Naive thymus-derived CD4-positive, alpha-beta T cell (primary cell): Measurements from ENCODE around the gene PFKFB3. TPM values are rescaled to one million over a fixed set of nuclear protein-coding genes. Genes with fewer than 3 reads are reported as not detected.

Experiments used
- ATAC-seq: fragments of 150-1000 bp; cut with Tn5 transposase; 2 replicates; pipeline ENCODE4 v1.10.0; 2021; ENCODE audit warnings: mild to moderate bottlenecking, moderate library complexity
- CTCF ChIA-PET: fragments of 350-600 bp; sonication (Branson Sonifier 250); formaldehyde crosslinking; loops from one replicate; lab custom pipeline; 2021; ENCODE audit warnings: antibody characterized with exemption; lab: Charles Lee
- POLR2A ChIA-PET: fragments of 350-600 bp; sonication (Branson Sonifier 250); formaldehyde crosslinking; loops from one replicate; lab custom pipeline; 2021; ENCODE audit warnings: antibody characterized with exemption, inconsistent platforms; lab: Charles Lee
- DNase-seq, 9 donors: peaks; one replicate each; pipeline versions ENCODE4 v3.0.0 to v3.0.0-alpha.2; 2020 to 2022; ENCODE audit warnings: mixed read lengths in 1 of 9
- H3K27ac ChIP-seq: one replicate; pipeline ENCODE4 v1.7.0; 2013; ENCODE audit warnings: mild to moderate bottlenecking, low read depth, low read length, moderate library complexity
- H3K27me3 ChIP-seq, 2 donors: one replicate each; pipeline ENCODE4 v1.7.0; 2013; ENCODE audit warnings: low read length in 2 of 2, mild to moderate bottlenecking in 2 of 2, moderate library complexity in 2 of 2; ENCODE audit not compliant: control insufficient read depth in 2 of 2, insufficient read depth in 2 of 2
- H3K36me3 ChIP-seq, 3 experiments: 1 replicate in 2 of 3; 2 replicates in 1 of 3; pipeline ENCODE4 v1.7.0; 2013; ENCODE audit warnings: low read length in 3 of 3, mild to moderate bottlenecking in 3 of 3, moderate library complexity in 1 of 3; ENCODE audit not compliant: insufficient read depth in 3 of 3, control insufficient read depth in 2 of 3
- H3K4me1 ChIP-seq, 2 donors: one replicate each; pipeline ENCODE4 v1.7.0; 2013; ENCODE audit warnings: low read length in 2 of 2, mild to moderate bottlenecking in 2 of 2, moderate library complexity in 1 of 2; ENCODE audit not compliant: control insufficient read depth in 2 of 2, insufficient read depth in 2 of 2
- H3K4me3 ChIP-seq: 2 replicates; pipeline ENCODE4 v1.7.0; 2013; ENCODE audit warnings: mild to moderate bottlenecking, low read length
- H3K9me3 ChIP-seq, 3 experiments: 1 replicate in 2 of 3; 2 replicates in 1 of 3; pipeline ENCODE4 v1.7.0; 2013; ENCODE audit warnings: low read length in 3 of 3; ENCODE audit not compliant: control insufficient read depth in 2 of 3
- H3K27ac Mint-ChIP-seq, 9 donors: one replicate each; pipeline ENCODE4 v1.8.0; 2020 to 2022; ENCODE audit warnings: mixed read lengths in 9 of 9, mild to moderate bottlenecking in 8 of 9, moderate library complexity in 5 of 9, inconsistent platforms in 2 of 9
- H3K27me3 Mint-ChIP-seq, 5 donors: one replicate each; pipeline ENCODE4 v1.8.0; 2021 to 2022; ENCODE audit warnings: mixed read lengths in 5 of 5, mild to moderate bottlenecking in 1 of 5
- H3K36me3 Mint-ChIP-seq, 5 donors: one replicate each; pipeline ENCODE4 v1.8.0; 2020 to 2022; ENCODE audit warnings: mixed read lengths in 5 of 5, mild to moderate bottlenecking in 3 of 5, inconsistent platforms in 1 of 5
- H3K4me1 Mint-ChIP-seq, 7 donors: one replicate each; pipeline ENCODE4 v1.8.0; 2020 to 2022; ENCODE audit warnings: mixed read lengths in 7 of 7, mild to moderate bottlenecking in 3 of 7, inconsistent platforms in 1 of 7
- H3K4me3 Mint-ChIP-seq, 10 donors: one replicate each; pipeline ENCODE4 v1.8.0; 2020 to 2022; ENCODE audit warnings: mild to moderate bottlenecking in 10 of 10, mixed read lengths in 10 of 10, moderate library complexity in 6 of 10, inconsistent platforms in 2 of 10
- H3K9me3 Mint-ChIP-seq, 11 donors: one replicate each; pipeline ENCODE4 v1.8.0; 2020 to 2022; ENCODE audit warnings: mixed read lengths in 11 of 11, mild to moderate bottlenecking in 4 of 11, inconsistent platforms in 1 of 11, moderate library complexity in 1 of 11
- intact Hi-C, 2 donors: fragments of 100-400 bp; cut with micrococcal nuclease; formaldehyde crosslinking; loops; one replicate each; pipeline ENCODE4 v1.15.1; 2023
- polyA plus RNA-seq, 2 donors: library from polyadenylated mRNA; unstranded; fragments of 300-500 nt; fragmentation: Illumina TruSeq; gene quantifications; one replicate each; pipeline ENCODE4 v1.2.3, GENCODE V29; 2021
- total RNA-seq, 6 experiments: library from RNA in 5 of 6; stranded (reverse) in 5 of 6; gene quantifications; 1 replicate in 5 of 6; 2 replicates in 1 of 6; pipeline ENCODE4 v1.2.3 and lab custom pipeline; 2021 to 2026

PFKFB3 gene
- total and polyA plus RNA-seq, 7 experiments from 2014 or later: 2.3 to 129 (median 66.1) TPM

- Mint-ChIP-seq H3K4me1 (peaks cover 0 to 16% (median 8%) of the 10 kb centered on the region in 7 donors), H3K9me3 (peaks cover 0 to 3% (median 0%) of the 10 kb centered on the region in 11 donors), H3K27ac (peak overlapping the region in 4 of 9 donors; percentile 1 to 73 (median 53)), H3K36me3 (peaks cover 16 to 54% (median 24%) of the 10 kb centered on the region in 5 donors), H3K27me3 (no peaks in the 10 kb centered on the region), H3K4me3 (no peak overlapping the region)
- Histone ChIP-seq H3K27ac (no peak overlapping the region), H3K4me1 (no peaks in the 10 kb centered on the region), H3K9me3 (no peaks in the 10 kb centered on the region), H3K36me3 (peaks cover 0 to 84% (median 11%) of the 10 kb centered on the region in 3 experiments), H3K27me3 (no peaks in the 10 kb centered on the region), H3K4me3 (no peak overlapping the region)
- CTCF ChIA-PET: no interaction called here
- intact Hi-C loops: loop anchor here in 1 of 2 donors (10.0 kb wide), 1 partner anchor 114 kb away; no protein-coding TSS in a partner anchor
- ATAC-seq: no peak
- no peak for DNase-seq
- POLR2A ChIA-PET: no interaction called here
Measured at GRCh38 chr10:6230315-6230714, 27.6 kb downstream of the PFKFB3 start.

DNA sequence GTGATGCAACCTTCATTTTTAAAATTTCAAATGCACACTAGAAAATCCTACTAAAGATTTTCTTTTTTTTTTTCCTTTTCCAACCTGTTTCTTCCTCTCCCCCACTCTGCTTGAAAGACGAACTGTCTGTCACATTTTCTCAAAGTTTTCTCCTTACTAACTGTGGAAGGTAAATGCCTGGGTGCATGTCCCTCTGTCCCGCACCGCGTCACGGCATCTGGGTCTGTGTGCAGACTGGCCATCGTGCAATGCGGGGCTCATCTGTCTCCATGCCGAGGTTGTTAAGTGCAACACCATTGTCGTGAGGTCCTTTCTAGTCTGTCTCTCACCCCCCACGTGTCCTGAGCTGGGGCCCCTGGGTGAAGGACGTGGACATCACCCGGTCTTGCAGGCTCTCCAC is 28.4 kb downstream of the PFKFB3 start:
- H3K4me1 Mint-ChIP-seq: peaks cover 0 to 16% (median 8%) of the 10 kb centered on the region in 7 donors
- intact Hi-C loops: loop anchor here in 1 of 2 donors (10.0 kb wide), 1 partner anchor 114 kb away; no protein-coding TSS in a partner anchor
- Histone ChIP-seq H3K4me1 (no peaks in the 10 kb centered on the region), H3K27me3 (no peaks in the 10 kb centered on the region), H3K36me3 (peaks cover 0 to 77% (median 11%) of the 10 kb centered on the region in 3 experiments), H3K9me3 (no peaks in the 10 kb centered on the region), H3K4me3 (no peak overlapping the region), H3K27ac (no peak overlapping the region)
- POLR2A ChIA-PET: no interaction called here
- CTCF ChIA-PET: no interaction called here
- H3K9me3 Mint-ChIP-seq: peaks cover 0 to 3% (median 0%) of the 10 kb centered on the region in 11 donors
- DNase-seq: no peak
- peak overlapping the region in 1 of 9 donors; percentile 51 for H3K27ac Mint-ChIP-seq
- H3K36me3 Mint-ChIP-seq: peaks cover 10 to 53% (median 25%) of the 10 kb centered on the region in 5 donors
- no peak for ATAC-seq
- H3K4me3 Mint-ChIP-seq: no peak overlapping the region
- no peaks in the 10 kb centered on the region for H3K27me3 Mint-ChIP-seq

DNA sequence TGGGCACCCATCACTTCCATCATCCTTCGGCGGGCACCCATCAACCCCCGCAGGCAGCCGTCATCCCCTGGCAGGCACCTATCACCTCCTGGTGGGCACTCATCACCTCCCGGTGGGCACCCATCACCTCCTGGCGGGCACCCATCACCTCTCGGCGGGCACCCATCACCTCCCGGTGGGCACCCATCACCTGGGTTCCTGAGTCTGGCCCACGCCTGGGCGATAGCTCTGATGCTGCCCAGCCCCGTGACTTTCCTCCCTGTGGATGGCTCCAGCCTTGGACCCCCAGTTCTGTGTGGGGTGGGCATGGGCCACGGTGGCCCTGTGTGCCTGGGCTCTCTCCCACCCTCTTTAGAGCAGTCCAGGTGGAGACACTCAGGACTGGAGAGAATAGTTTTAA is 29.0 kb downstream of the PFKFB3 start:
- ATAC-seq: no peak
- POLR2A ChIA-PET: no interaction called here
- H3K27ac Mint-ChIP-seq: peak overlapping the region in 1 of 9 donors; percentile 60

DNA sequence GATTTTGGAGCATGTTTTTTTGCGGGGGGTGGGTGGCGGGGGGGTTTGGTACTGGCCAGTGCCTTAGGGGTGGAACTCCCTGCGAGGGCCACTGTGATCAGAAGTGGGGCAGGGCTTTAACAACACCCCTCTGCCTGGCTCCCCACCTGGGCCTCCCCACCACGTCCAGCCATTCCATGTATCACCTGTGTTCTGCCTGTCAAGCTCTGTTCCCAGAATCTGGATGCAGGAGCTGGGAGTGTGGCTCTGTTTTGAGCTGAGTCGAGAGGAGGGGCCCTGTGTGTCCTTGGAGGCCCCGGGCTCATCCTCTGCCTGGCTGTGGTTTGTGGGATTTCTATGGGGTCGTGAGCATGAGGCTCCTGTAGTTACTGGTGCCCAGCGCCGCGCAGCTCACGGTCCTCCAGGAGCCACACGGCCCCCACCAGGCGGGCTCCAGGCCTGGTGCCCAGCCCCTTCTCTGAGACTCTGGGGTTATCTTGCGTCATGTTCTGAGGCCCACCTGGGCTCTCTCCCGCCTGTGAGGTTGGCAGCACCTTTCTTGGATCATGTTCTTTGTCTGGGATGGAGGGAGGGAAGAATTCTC is 29.6 kb downstream of the PFKFB3 start:
- Histone ChIP-seq H3K4me1 (no peaks in the 10 kb centered on the region), H3K27ac (no peak overlapping the region), H3K4me3 (no peak overlapping the region), H3K36me3 (peaks cover 0 to 74% (median 11%) of the 10 kb centered on the region in 3 experiments), H3K9me3 (no peaks in the 10 kb centered on the region), H3K27me3 (no peaks in the 10 kb centered on the region)
- Mint-ChIP-seq H3K36me3 (peaks cover 12 to 57% (median 29%) of the 10 kb centered on the region in 5 donors), H3K4me3 (no peak overlapping the region), H3K9me3 (no peaks in the 10 kb centered on the region), H3K4me1 (peaks cover 0 to 16% (median 8%) of the 10 kb centered on the region in 7 donors), H3K27me3 (no peaks in the 10 kb centered on the region), H3K27ac (peak overlapping the region in 1 of 9 donors; percentile 81)
- DNase-seq (no peak), ATAC-seq (no peak)
- POLR2A ChIA-PET: no interaction called here
- CTCF ChIA-PET: no interaction called here
- intact Hi-C loops: loop anchor here in 1 of 2 donors (10.0 kb wide), 1 partner anchor 112 kb away; no protein-coding TSS in a partner anchor

More for the DNA sequence above, 29.0 kb downstream of the PFKFB3 start:
- Histone ChIP-seq H3K27ac (no peak overlapping the region), H3K9me3 (no peaks in the 10 kb centered on the region), H3K4me3 (no peak overlapping the region), H3K36me3 (peaks cover 0 to 76% (median 11%) of the 10 kb centered on the region in 3 experiments), H3K27me3 (no peaks in the 10 kb centered on the region), H3K4me1 (no peaks in the 10 kb centered on the region)
- Mint-ChIP-seq H3K9me3 (no peaks in the 10 kb centered on the region), H3K27me3 (no peaks in the 10 kb centered on the region), H3K4me1 (peaks cover 0 to 16% (median 8%) of the 10 kb centered on the region in 7 donors), H3K4me3 (no peak overlapping the region), H3K36me3 (peaks cover 8 to 55% (median 26%) of the 10 kb centered on the region in 5 donors)
- CTCF ChIA-PET: no interaction called here
- intact Hi-C loops: loop anchor here in 1 of 2 donors (10.0 kb wide), 1 partner anchor 113 kb away; no protein-coding TSS in a partner anchor
- no peak for DNase-seq

DNA sequence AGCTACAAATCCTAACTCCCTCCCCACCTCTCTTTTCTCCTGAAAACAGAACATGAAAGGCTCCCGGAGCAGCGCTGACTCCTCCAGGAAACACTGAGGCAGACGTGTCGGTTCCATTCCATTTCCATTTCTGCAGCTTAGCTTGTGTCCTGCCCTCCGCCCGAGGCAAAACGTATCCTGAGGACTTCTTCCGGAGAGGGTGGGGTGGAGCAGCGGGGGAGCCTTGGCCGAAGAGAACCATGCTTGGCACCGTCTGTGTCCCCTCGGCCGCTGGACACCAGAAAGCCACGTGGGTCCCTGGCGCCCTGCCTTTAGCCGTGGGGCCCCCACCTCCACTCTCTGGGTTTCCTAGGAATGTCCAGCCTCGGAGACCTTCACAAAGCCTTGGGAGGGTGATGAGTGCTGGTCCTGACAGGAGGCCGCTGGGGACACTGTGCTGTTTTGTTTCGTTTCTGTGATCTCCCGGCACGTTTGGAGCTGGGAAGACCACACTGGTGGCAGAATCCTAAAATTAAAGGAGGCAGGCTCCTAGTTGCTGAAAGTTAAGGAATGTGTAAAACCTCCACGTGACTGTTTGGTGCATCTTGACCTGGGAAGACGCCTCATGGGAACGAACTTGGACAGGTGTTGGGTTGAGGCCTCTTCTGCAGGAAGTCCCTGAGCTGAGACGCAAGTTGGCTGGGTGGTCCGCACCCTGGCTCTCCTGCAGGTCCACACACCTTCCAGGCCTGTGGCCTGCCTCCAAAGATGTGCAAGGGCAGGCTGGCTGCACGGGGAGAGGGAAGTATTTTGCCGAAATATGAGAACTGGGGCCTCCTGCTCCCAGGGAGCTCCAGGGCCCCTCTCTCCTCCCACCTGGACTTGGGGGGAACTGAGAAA is 30.4 kb downstream of the PFKFB3 start:
- no peak overlapping the region for H3K4me3 ChIP-seq
- Mint-ChIP-seq H3K27me3 (no peaks in the 10 kb centered on the region), H3K4me3 (no peak overlapping the region), H3K27ac (peak overlapping the region in 1 of 9 donors; percentile 81), H3K4me1 (peaks cover 0 to 18% (median 6%) of the 10 kb centered on the region in 7 donors), H3K9me3 (no peaks in the 10 kb centered on the region), H3K36me3 (peaks cover 12 to 55% (median 29%) of the 10 kb centered on the region in 5 donors)
- DNase-seq (no peak), ATAC-seq (no peak)
- ChIA-PET POLR2A (interaction anchor here (0.6 kb wide), 1 partner anchor 227 kb away, joined by 3 read pairs; no protein-coding TSS in a partner anchor), CTCF (no interaction called here)
- intact Hi-C loops: loop anchor here in 1 of 2 donors (10.0 kb wide), 1 partner anchor 112 kb away; no protein-coding TSS in a partner anchor
- peaks cover 0 to 66% (median 11%) of the 10 kb centered on the region in 3 experiments for H3K36me3 ChIP-seq
- H3K4me1 ChIP-seq: no peaks in the 10 kb centered on the region
- no peaks in the 10 kb centered on the region for H3K27me3 ChIP-seq
- no peak overlapping the region for H3K27ac ChIP-seq
- no peaks in the 10 kb centered on the region for H3K9me3 ChIP-seq

- H3K4me1 Mint-ChIP-seq: peaks cover 0 to 22% (median 3%) of the 10 kb centered on the region in 7 donors
- H3K27me3 Mint-ChIP-seq: no peaks in the 10 kb centered on the region
- intact Hi-C loops: loop anchor here in 1 of 2 donors (10.0 kb wide), 1 partner anchor 111 kb away; no protein-coding TSS in a partner anchor
- ChIA-PET POLR2A (no interaction called here), CTCF (no interaction called here)
- Histone ChIP-seq H3K4me1 (peaks cover 0 to under 1% of the 10 kb centered on the region in 2 donors), H3K36me3 (peaks cover 0 to 60% (median 4%) of the 10 kb centered on the region in 3 experiments), H3K27ac (no peak overlapping the region), H3K4me3 (no peak overlapping the region), H3K27me3 (no peaks in the 10 kb centered on the region), H3K9me3 (no peaks in the 10 kb centered on the region)
- H3K27ac Mint-ChIP-seq: no peak overlapping the region
- H3K9me3 Mint-ChIP-seq: peaks cover 0 to 3% (median 0%) of the 10 kb centered on the region in 11 donors
- H3K4me3 Mint-ChIP-seq: no peak overlapping the region
- no peak for DNase-seq
- no peak for ATAC-seq
- H3K36me3 Mint-ChIP-seq: peaks cover 12 to 53% (median 29%) of the 10 kb centered on the region in 5 donors
Measured at GRCh38 chr10:6233725-6234277, 31.1 kb downstream of the PFKFB3 start.
